K562 (cell line): ENCODE measurements around the gene TPGS1. TPM values are rescaled to one million over a fixed set of nuclear protein-coding genes. Genes with fewer than 3 reads are reported as not detected.

Source experiments
- ATF1 ChIP-seq, 2 experiments: fragments of 450-650 bp in 1 of 2; IDR thresholded peaks; 2 replicates each; pipeline ENCODE4 v1.6.1; 2016; ENCODE audit warnings: missing compliant biosample characterization in 1 of 2, missing genetic modification characterization in 1 of 2
- EGR1 ChIP-seq: fragments of 450-650 bp; conservative IDR thresholded peaks from 2 replicates; pipeline ENCODE4 v1.6.1; 2017; ENCODE audit warnings: mild to moderate bottlenecking
- EHMT2 ChIP-seq: fragments of 450-650 bp; IDR thresholded peaks from 2 replicates; pipeline ENCODE4 v1.6.1; 2018; ENCODE audit warnings: antibody characterized with exemption
- ESRRA ChIP-seq: fragments of 450-650 bp; IDR thresholded peaks from 2 replicates; pipeline ENCODE4 v1.6.1; 2014; ENCODE audit warnings: low read depth, mild to moderate bottlenecking, moderate library complexity, borderline replicate concordance
- L3MBTL2 ChIP-seq: fragments of 450-650 bp; IDR thresholded peaks from 2 replicates; pipeline ENCODE4 v1.6.1; 2016; ENCODE audit warnings: mild to moderate bottlenecking, moderate library complexity
- LARP7 ChIP-seq: fragments of 450-650 bp; IDR thresholded peaks from 2 replicates; pipeline ENCODE4 v1.6.1; 2016
- MYC ChIP-seq, 2 experiments: fragments of 250-450 bp in 1 of 2; sonication (Bioruptor Pico) in 1 of 2; IDR thresholded peaks; 2 replicates each; pipeline versions ENCODE4 v1.5.1 to v1.6.1; 2012 to 2021; ENCODE audit warnings: low read depth in 2 of 2, borderline replicate concordance in 1 of 2, improper control_type of control experiment in 1 of 2, low read length in 1 of 2, mild to moderate bottlenecking in 1 of 2, moderate library complexity in 1 of 2
- NKRF ChIP-seq: fragments of 450-650 bp; IDR thresholded peaks from 2 replicates; pipeline ENCODE4 v1.6.1; 2016; ENCODE audit warnings: borderline replicate concordance
- RB1 ChIP-seq: fragments of 450-650 bp; IDR thresholded peaks from 2 replicates; pipeline ENCODE4 v1.6.1; 2017; ENCODE audit warnings: low read depth, mild to moderate bottlenecking
- SAFB ChIP-seq: fragments of 200-400 bp; formaldehyde crosslinking; IDR thresholded peaks from 2 replicates; pipeline ENCODE4 v1.6.1; 2017; ENCODE audit warnings: low read depth, low read length, borderline replicate concordance
- TCF15 ChIP-seq: fragments of 250-450 bp; sonication (Bioruptor Pico); IDR thresholded peaks from 2 replicates; pipeline ENCODE4 v1.8.0; 2022; ENCODE audit warnings: moderate library complexity, mild to moderate bottlenecking, inconsistent platforms
- TCF7 ChIP-seq: sonication (generic); IDR thresholded peaks from 2 replicates; pipeline ENCODE4 v1.6.1; 2016; ENCODE audit warnings: antibody characterized with exemption, borderline replicate concordance
- TFAP4 ChIP-seq: sonication (generic); formaldehyde crosslinking; IDR thresholded peaks from 2 replicates; pipeline ENCODE4 v1.8.0; 2022; ENCODE audit warnings: missing genetic modification reagents, mild to moderate bottlenecking, moderate library complexity, borderline replicate concordance
- USF1 ChIP-seq: sonication (generic); formaldehyde crosslinking; IDR thresholded peaks from 2 replicates; pipeline ENCODE4 v1.9.0; 2022; ENCODE audit warnings: mild to moderate bottlenecking, missing genetic modification reagents
- polyA plus RNA-seq, 8 experiments: library from polyadenylated mRNA; depleted of rRNA in 4 of 8; stranded (reverse) in 5 of 8; unstranded in 3 of 8; fragments of >200 nt; fragmentation: Nextera tagmentation in 2 of 8; fragmentation: Illumina TruSeq in 1 of 8; extraction: Ambion mirVana in 2 of 8; extraction: Trizol in 1 of 8; gene quantifications; 2 replicates each; pipeline versions ENCODE4 v1.2.1 to v1.2.3, GENCODE V29; 2011 to 2014; ENCODE audit warnings: inconsistent platforms in 1 of 8, missing spikeins in 1 of 8
- total RNA-seq, 7 experiments: library from RNA; depleted of rRNA in 6 of 7; stranded (reverse); fragments of >200 nt in 6 of 7; fragmentation: Illumina TruSeq in 2 of 7; extraction: Trizol in 2 of 7; gene quantifications; 2 replicates each; pipeline versions ENCODE4 v1.2.1 to v1.2.3, GENCODE V29; 2011 to 2021; ENCODE audit warnings: low replicate concordance in 1 of 7
- TF ChIP-seq, protein P1 (sequence below): fragments of 450-650 bp; IDR thresholded peaks from 2 replicates; pipeline ENCODE4 v1.6.1; 2016
- TF ChIP-seq, protein P2 (sequence below), 2 experiments: IDR thresholded peaks in 1 of 2; conservative IDR thresholded peaks in 1 of 2; 2 replicates each; pipeline ENCODE4 v1.6.1; 2016; ENCODE audit warnings: low read depth in 2 of 2, mild to moderate bottlenecking in 1 of 2, missing compliant biosample characterization in 1 of 2, missing genetic modification characterization in 1 of 2, moderate library complexity in 1 of 2

The TPGS1 gene
- total and polyA plus RNA-seq, 9 of the 15 experiments (the other 6 are each of a cell fraction or from before 2014, with no cell fraction given), result 0.30 to 31.6 (median 1.2) TPM; not detected in 2

- TF ChIP-seq, protein P1, sequence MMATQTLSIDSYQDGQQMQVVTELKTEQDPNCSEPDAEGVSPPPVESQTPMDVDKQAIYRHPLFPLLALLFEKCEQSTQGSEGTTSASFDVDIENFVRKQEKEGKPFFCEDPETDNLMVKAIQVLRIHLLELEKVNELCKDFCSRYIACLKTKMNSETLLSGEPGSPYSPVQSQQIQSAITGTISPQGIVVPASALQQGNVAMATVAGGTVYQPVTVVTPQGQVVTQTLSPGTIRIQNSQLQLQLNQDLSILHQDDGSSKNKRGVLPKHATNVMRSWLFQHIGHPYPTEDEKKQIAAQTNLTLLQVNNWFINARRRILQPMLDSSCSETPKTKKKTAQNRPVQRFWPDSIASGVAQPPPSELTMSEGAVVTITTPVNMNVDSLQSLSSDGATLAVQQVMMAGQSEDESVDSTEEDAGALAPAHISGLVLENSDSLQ, result peak; percentile 89
- TF ChIP-seq ATF1 (CRISPR knock-in tag; IDR thresholded peaks at IDR 0.05) (no peak), ATF1 (tag; IDR thresholded peaks at IDR 0.05) (peak; percentile 89), RB1 (peak; percentile 58; the same call in 1 of the 2 replicates), SAFB (peak; percentile 81; the same call in 1 of the 2 replicates), EGR1 (peak; percentile 93), TFAP4 (CRISPR knock-in tag) (peak; percentile 67; the same call in 1 of the 2 replicates), NKRF (peak; percentile 70), L3MBTL2 (peak; percentile 61; the same call in 1 of the 2 replicates), USF1 (CRISPR knock-in tag) (peak; percentile 86), TCF15 (CRISPR knock-in tag) (no peak), LARP7 (peak; percentile 82; the same call in 1 of the 2 replicates), MYC (IDR thresholded peaks at IDR 0.05; ENCODE audit: low read depth, low read length) (0 out of 2 replicates have a peak, but pooled peaks have one; percentile 18), MYC (CRISPR knock-in tag; IDR thresholded peaks at IDR 0.05; ENCODE audit: borderline replicate concordance, low read depth) (no peak), TCF7 (no peak), EHMT2 (peak; percentile 86), ESRRA (0 out of 2 replicates have a peak, but pooled peaks have one; percentile 39)
- TF ChIP-seq, protein P2, sequence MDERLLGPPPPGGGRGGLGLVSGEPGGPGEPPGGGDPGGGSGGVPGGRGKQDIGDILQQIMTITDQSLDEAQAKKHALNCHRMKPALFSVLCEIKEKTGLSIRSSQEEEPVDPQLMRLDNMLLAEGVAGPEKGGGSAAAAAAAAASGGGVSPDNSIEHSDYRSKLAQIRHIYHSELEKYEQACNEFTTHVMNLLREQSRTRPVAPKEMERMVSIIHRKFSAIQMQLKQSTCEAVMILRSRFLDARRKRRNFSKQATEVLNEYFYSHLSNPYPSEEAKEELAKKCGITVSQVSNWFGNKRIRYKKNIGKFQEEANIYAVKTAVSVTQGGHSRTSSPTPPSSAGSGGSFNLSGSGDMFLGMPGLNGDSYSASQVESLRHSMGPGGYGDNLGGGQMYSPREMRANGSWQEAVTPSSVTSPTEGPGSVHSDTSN (CRISPR knock-in tag; IDR thresholded peaks at IDR 0.05; ENCODE audit: low read depth), result no peak
- TF ChIP-seq, protein P2 (tag; conservative IDR thresholded peaks at IDR 0.05; ENCODE audit: low read depth), result peak; percentile 73
Observed at GRCh38 chr19:480016-480855, 27.1 kb upstream of the TPGS1 start (continued).
